Coronary artery (tissue), 2 donors: ENCODE results near the gene RPS8.
"Not testable (repeated sequence)": the region's sequence is repeated elsewhere in the genome, so short reads cannot be mapped to it uniquely, and the experiment has no call there.

Source experiments
- DNase-seq: peaks from one replicate; pipeline ENCODE4 v3.0.0-alpha.2; 2017; ENCODE audit warnings: low spot score
- H3K27ac ChIP-seq, 2 donors: fragments of 200-600 bp; sonication (generic); one replicate each; pipeline ENCODE4 v1.5.1; 2016 to 2019
- H3K4me3 ChIP-seq: fragments of 200-600 bp; sonication (generic); 2 replicates; pipeline ENCODE4 v1.5.1; 2016; ENCODE audit warnings: mild to moderate bottlenecking, moderate library complexity
- CTCF ChIP-seq: fragments of 200-600 bp; sonication (generic); IDR thresholded peaks from one replicate; pipeline ENCODE4 v1.5.1; 2019; ENCODE audit warnings: antibody characterized with exemption

RPS8 gene

GRCh38 chr1:44810101-44810761 is 34.9 kb downstream of the RPS8 start:
- peak overlapping the region; percentile 100 for H3K27ac ChIP-seq
- DNase-seq = peak; percentile 85
- peak overlapping the region; percentile 64 for H3K4me3 ChIP-seq
- TF ChIP-seq CTCF = no peak

- peak overlapping the region; percentile 100 for H3K27ac ChIP-seq
- peak overlapping the region; percentile 64 for H3K4me3 ChIP-seq
- DNase-seq = not testable (repeated sequence)
Measured at GRCh38 chr1:44810762-44811105, 35.4 kb downstream of the RPS8 start.

GRCh38 chr1:44811234-44811633 is 35.9 kb downstream of the RPS8 start:
- H3K4me3 ChIP-seq = no peak overlapping the region
- H3K27ac ChIP-seq = peak overlapping the region; percentile 100
- TF ChIP-seq CTCF = no peak
- DNase-seq = peak; percentile 11

- peak overlapping the region; percentile 72 for H3K4me3 ChIP-seq
- DNase-seq = peak; percentile 76
- no peak for TF ChIP-seq CTCF
- H3K27ac ChIP-seq = peak overlapping the region; percentile 81 to 100
Measured at GRCh38 chr1:44812822-44813543, 37.6 kb downstream of the RPS8 start.

GRCh38 chr1:44815926-44816325 is 40.6 kb downstream of the RPS8 start:
- not testable (repeated sequence) for DNase-seq, H3K4me3 ChIP-seq, H3K27ac ChIP-seq

GRCh38 chr1:44817307-44817706 is 42.0 kb downstream of the RPS8 start:
- TF ChIP-seq CTCF = no peak
- H3K4me3 ChIP-seq = no peak overlapping the region
- no peak overlapping the region for H3K27ac ChIP-seq
- no peak for DNase-seq

GRCh38 chr1:44817771-44818495 is 42.6 kb downstream of the RPS8 start:
- no peak for DNase-seq
- TF ChIP-seq CTCF = no peak
- no peak overlapping the region for H3K27ac ChIP-seq
- no peak overlapping the region for H3K4me3 ChIP-seq

- Histone ChIP-seq H3K4me3 (peak overlapping the region; percentile 85), H3K27ac (peak overlapping the region; percentile 91 to 98)
- TF ChIP-seq CTCF = no peak
- DNase-seq = no peak
Measured at GRCh38 chr1:44819196-44819607, 43.9 kb downstream of the RPS8 start.
